Liver (tissue), 9 donors: ENCODE data around the gene PLPP2. TPM values are rescaled to one million over a fixed set of nuclear protein-coding genes. Genes with fewer than 3 reads are reported as not detected.

ENCODE experiments used
- DNase-seq: peaks from one replicate; pipeline ENCODE4 v3.0.0-alpha.2; 2017; ENCODE audit warnings: low spot score
- H3K27ac ChIP-seq, 2 donors: one replicate each; pipeline ENCODE4 v1.7.0; 2013; ENCODE audit warnings: inconsistent platforms in 2 of 2, low read length in 2 of 2, control low read depth in 1 of 2, low read depth in 1 of 2, mild to moderate bottlenecking in 1 of 2
- H3K27me3 ChIP-seq, 4 donors: one replicate each; pipeline versions ENCODE4 v1.6.1 to v1.7.0; 2013; ENCODE audit warnings: low read length in 3 of 4, inconsistent platforms in 1 of 4, mild to moderate bottlenecking in 1 of 4, moderate library complexity in 1 of 4; ENCODE audit not compliant: control insufficient read depth in 4 of 4, insufficient read depth in 4 of 4
- H3K36me3 ChIP-seq, 4 donors: one replicate each; pipeline versions ENCODE4 v1.6.1 to v1.7.0; 2013; ENCODE audit warnings: low read length in 3 of 4, mild to moderate bottlenecking in 3 of 4, low read depth in 1 of 4, moderate library complexity in 1 of 4; ENCODE audit not compliant: control insufficient read depth in 4 of 4, insufficient read depth in 3 of 4
- H3K4me1 ChIP-seq, 4 donors: one replicate each; pipeline versions ENCODE4 v1.6.1 to v1.7.0; 2013; ENCODE audit warnings: low read length in 3 of 4, mild to moderate bottlenecking in 3 of 4, moderate library complexity in 1 of 4; ENCODE audit not compliant: control insufficient read depth in 4 of 4, insufficient read depth in 4 of 4
- H3K4me3 ChIP-seq, 3 donors: one replicate each; pipeline versions ENCODE4 v1.6.1 to v1.7.0; 2013; ENCODE audit warnings: low read length in 3 of 3, control low read depth in 1 of 3, low read depth in 1 of 3, mild to moderate bottlenecking in 1 of 3
- H3K9ac ChIP-seq, 2 donors: one replicate each; pipeline ENCODE4 v1.7.0; 2013; ENCODE audit warnings: low read length in 2 of 2, mild to moderate bottlenecking in 2 of 2, moderate library complexity in 2 of 2, control low read depth in 1 of 2, low read depth in 1 of 2
- H3K9me3 ChIP-seq, 4 donors: one replicate each; pipeline versions ENCODE4 v1.6.1 to v1.7.0; 2013; ENCODE audit warnings: low read length in 3 of 4; ENCODE audit not compliant: control insufficient read depth in 4 of 4
- EGR1 ChIP-seq, 2 donors: IDR thresholded peaks; 2 replicates each; pipeline ENCODE4 v1.6.1; 2016 to 2018; ENCODE audit warnings: antibody characterized with exemption in 2 of 2, low read depth in 2 of 2
- FOXA1 ChIP-seq: IDR thresholded peaks from 2 replicates; pipeline ENCODE4 v1.6.1; 2016; ENCODE audit warnings: antibody characterized with exemption
- FOXA2 ChIP-seq: IDR thresholded peaks from 2 replicates; pipeline ENCODE4 v1.6.1; 2016; ENCODE audit warnings: antibody characterized with exemption
- HNF4A ChIP-seq, 2 donors: conservative IDR thresholded peaks; 2 replicates each; pipeline ENCODE4 v1.6.1; 2016; ENCODE audit warnings: antibody characterized with exemption in 2 of 2, mild to moderate bottlenecking in 2 of 2
- HNF4G ChIP-seq: IDR thresholded peaks from 2 replicates; pipeline ENCODE4 v1.6.1; 2016; ENCODE audit warnings: antibody characterized with exemption
- JUND ChIP-seq, 2 donors: IDR thresholded peaks; 2 replicates each; pipeline ENCODE4 v1.6.1; 2016; ENCODE audit warnings: antibody characterized with exemption in 2 of 2
- MAX ChIP-seq: IDR thresholded peaks from 2 replicates; pipeline ENCODE4 v1.6.1; 2016; ENCODE audit warnings: antibody characterized with exemption
- NR2F2 ChIP-seq: IDR thresholded peaks from 2 replicates; pipeline ENCODE4 v1.6.1; 2016; ENCODE audit warnings: antibody characterized with exemption
- SP1 ChIP-seq: IDR thresholded peaks from 2 replicates; pipeline ENCODE4 v1.6.1; 2018; ENCODE audit warnings: antibody characterized with exemption, mild to moderate bottlenecking
- WGBS: extraction: QIAGEN DNeasy Blood & Tissue Kit; methylation state at CpG from one replicate; pipeline ENCODE4 v1.1.7; 2013; 5-methylcytosine and 5-hydroxymethylcytosine counted together
- polyA plus RNA-seq, 2 donors: library from polyadenylated mRNA; stranded (reverse) in 1 of 2; unstranded in 1 of 2; fragments of 200-250 nt in 1 of 2; fragments of >200 nt in 1 of 2; fragmentation: Nextera tagmentation in 1 of 2; extraction: Ambion mirVana in 1 of 2; gene quantifications; one replicate each; pipeline versions ENCODE4 v1.2.1 to v1.2.3, GENCODE V29; 2013 to 2015
- total RNA-seq, 2 donors: library from RNA; depleted of rRNA; stranded (reverse); fragments of >200 nt; gene quantifications; one replicate each; pipeline ENCODE4 v1.2.3, GENCODE V29; 2014
- TF ChIP-seq, protein P1 (sequence below): IDR thresholded peaks from 2 replicates; pipeline ENCODE4 v1.6.1; 2016; ENCODE audit warnings: antibody characterized with exemption, mild to moderate bottlenecking
- TF ChIP-seq, protein P2 (sequence below): IDR thresholded peaks from 2 replicates; pipeline ENCODE4 v1.6.1; 2016; ENCODE audit warnings: antibody characterized with exemption
- TF ChIP-seq, protein P3 (sequence below): fragments of 150-350 bp; IDR thresholded peaks from 2 replicates; pipeline ENCODE4 v1.5.1; 2017; ENCODE audit warnings: improper control_type of control experiment, low read depth, low read length; ENCODE audit not compliant: missing input control
- donor health status: healthy.
- donor health status: healthy.
- donor health status: healthy.
- donor health status: healthy.
- donor health status: healthy.

PLPP2 gene
- total and polyA plus RNA-seq, 4 donors = 0.75 to 5.9 (median 2.0) TPM

DNA sequence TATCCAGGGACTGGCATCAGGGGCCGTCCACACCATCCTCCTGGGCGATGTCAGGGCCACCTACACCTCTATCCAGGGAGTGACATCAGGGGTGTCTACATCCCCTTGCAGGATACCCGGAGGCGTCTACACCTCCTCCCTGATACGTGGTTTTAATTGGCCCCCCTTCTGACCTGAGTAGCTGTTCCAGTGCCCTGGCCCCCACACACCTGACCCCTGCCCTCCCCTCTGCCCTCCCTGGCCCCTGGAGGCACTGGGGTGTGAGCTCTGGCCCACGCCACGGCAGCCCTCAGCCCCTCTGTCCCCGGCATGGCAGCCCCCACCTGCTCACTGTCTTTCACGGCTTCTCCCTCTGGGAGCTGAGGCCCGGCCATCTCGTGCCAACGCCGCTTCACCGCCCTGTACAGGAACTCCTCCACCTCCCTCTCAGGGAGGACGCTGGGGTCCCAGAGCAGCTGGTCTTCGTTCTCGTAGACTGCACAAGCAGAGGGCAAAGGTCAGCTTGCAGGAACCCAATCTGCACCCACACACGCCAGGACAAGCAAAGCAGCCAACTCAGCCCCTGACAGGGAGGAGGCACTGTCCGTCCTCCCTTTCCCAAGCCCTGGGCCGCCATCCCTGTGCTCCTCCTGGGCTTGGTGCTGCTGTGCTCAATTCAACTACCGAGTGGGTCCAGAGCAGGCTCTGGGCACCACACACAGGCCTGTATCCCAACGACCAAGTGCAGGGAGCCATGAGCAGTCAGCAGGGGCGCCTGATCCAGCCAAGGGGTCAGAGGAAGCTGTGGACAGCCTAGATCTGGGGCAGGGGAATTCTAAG, 22.2 kb upstream of the PLPP2 start:
- H3K9me3 ChIP-seq = no peaks in the 10 kb centered on the region
- no peak for DNase-seq
- no peaks in the 10 kb centered on the region for H3K27me3 ChIP-seq
- H3K27ac ChIP-seq = no peak overlapping the region
- H3K9ac ChIP-seq = no peak overlapping the region
- TF ChIP-seq EGR1 (IDR thresholded peaks at IDR 0.05; ENCODE audit: low read depth in 2 of 2) = no peak
- TF ChIP-seq HNF4G = no peak
- TF ChIP-seq, protein P1, sequence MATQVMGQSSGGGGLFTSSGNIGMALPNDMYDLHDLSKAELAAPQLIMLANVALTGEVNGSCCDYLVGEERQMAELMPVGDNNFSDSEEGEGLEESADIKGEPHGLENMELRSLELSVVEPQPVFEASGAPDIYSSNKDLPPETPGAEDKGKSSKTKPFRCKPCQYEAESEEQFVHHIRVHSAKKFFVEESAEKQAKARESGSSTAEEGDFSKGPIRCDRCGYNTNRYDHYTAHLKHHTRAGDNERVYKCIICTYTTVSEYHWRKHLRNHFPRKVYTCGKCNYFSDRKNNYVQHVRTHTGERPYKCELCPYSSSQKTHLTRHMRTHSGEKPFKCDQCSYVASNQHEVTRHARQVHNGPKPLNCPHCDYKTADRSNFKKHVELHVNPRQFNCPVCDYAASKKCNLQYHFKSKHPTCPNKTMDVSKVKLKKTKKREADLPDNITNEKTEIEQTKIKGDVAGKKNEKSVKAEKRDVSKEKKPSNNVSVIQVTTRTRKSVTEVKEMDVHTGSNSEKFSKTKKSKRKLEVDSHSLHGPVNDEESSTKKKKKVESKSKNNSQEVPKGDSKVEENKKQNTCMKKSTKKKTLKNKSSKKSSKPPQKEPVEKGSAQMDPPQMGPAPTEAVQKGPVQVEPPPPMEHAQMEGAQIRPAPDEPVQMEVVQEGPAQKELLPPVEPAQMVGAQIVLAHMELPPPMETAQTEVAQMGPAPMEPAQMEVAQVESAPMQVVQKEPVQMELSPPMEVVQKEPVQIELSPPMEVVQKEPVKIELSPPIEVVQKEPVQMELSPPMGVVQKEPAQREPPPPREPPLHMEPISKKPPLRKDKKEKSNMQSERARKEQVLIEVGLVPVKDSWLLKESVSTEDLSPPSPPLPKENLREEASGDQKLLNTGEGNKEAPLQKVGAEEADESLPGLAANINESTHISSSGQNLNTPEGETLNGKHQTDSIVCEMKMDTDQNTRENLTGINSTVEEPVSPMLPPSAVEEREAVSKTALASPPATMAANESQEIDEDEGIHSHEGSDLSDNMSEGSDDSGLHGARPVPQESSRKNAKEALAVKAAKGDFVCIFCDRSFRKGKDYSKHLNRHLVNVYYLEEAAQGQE = no peak
- no peak overlapping the region for H3K4me3 ChIP-seq
- WGBS = 90% methylated on average over 23 of the region's 23 CpGs
- no peaks in the 10 kb centered on the region for H3K4me1 ChIP-seq
- peaks cover 0 to 13% (median 6%) of the 10 kb centered on the region in 4 donors for H3K36me3 ChIP-seq

GRCh38 chr19:311813-312261, 20.6 kb upstream of the PLPP2 start:
- Histone ChIP-seq H3K27ac (no peak overlapping the region), H3K9ac (no peak overlapping the region), H3K27me3 (no peaks in the 10 kb centered on the region), H3K36me3 (peaks cover 0 to 29% (median 9%) of the 10 kb centered on the region in 4 donors), H3K4me3 (no peak overlapping the region), H3K4me1 (no peaks in the 10 kb centered on the region), H3K9me3 (no peaks in the 10 kb centered on the region)
- 90% methylated on average over 33 of the region's 33 CpGs for WGBS
- no peak for DNase-seq
- TF ChIP-seq FOXA1 (no peak), HNF4A (conservative IDR thresholded peaks at IDR 0.05) (no peak), MAX (no peak), JUND (IDR thresholded peaks at IDR 0.05) (no peak), EGR1 (IDR thresholded peaks at IDR 0.05; ENCODE audit: low read depth in 2 of 2) (no peak), NR2F2 (no peak), SP1 (no peak), FOXA2 (no peak)
- TF ChIP-seq, protein P2, sequence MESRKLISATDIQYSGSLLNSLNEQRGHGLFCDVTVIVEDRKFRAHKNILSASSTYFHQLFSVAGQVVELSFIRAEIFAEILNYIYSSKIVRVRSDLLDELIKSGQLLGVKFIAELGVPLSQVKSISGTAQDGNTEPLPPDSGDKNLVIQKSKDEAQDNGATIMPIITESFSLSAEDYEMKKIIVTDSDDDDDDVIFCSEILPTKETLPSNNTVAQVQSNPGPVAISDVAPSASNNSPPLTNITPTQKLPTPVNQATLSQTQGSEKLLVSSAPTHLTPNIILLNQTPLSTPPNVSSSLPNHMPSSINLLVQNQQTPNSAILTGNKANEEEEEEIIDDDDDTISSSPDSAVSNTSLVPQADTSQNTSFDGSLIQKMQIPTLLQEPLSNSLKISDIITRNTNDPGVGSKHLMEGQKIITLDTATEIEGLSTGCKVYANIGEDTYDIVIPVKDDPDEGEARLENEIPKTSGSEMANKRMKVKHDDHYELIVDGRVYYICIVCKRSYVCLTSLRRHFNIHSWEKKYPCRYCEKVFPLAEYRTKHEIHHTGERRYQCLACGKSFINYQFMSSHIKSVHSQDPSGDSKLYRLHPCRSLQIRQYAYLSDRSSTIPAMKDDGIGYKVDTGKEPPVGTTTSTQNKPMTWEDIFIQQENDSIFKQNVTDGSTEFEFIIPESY = no peak
- TF ChIP-seq, protein P3, sequence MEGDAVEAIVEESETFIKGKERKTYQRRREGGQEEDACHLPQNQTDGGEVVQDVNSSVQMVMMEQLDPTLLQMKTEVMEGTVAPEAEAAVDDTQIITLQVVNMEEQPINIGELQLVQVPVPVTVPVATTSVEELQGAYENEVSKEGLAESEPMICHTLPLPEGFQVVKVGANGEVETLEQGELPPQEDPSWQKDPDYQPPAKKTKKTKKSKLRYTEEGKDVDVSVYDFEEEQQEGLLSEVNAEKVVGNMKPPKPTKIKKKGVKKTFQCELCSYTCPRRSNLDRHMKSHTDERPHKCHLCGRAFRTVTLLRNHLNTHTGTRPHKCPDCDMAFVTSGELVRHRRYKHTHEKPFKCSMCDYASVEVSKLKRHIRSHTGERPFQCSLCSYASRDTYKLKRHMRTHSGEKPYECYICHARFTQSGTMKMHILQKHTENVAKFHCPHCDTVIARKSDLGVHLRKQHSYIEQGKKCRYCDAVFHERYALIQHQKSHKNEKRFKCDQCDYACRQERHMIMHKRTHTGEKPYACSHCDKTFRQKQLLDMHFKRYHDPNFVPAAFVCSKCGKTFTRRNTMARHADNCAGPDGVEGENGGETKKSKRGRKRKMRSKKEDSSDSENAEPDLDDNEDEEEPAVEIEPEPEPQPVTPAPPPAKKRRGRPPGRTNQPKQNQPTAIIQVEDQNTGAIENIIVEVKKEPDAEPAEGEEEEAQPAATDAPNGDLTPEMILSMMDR = no peak
- TF ChIP-seq, protein P1 = no peak
